PFSK-1 (cell line): Measurements from ENCODE around the gene ATP1B3.

ENCODE experiments used
- POLR2AphosphoS5 ChIP-seq: IDR thresholded peaks from 2 replicates; pipeline ENCODE4 v1.6.1; 2012; ENCODE audit warnings: low read depth, mild to moderate bottlenecking, control low read depth, low read length, moderate library complexity
- SIN3A ChIP-seq: IDR thresholded peaks from 2 replicates; pipeline ENCODE4 v1.6.1; 2012; ENCODE audit warnings: mild to moderate bottlenecking, low read length, moderate library complexity, borderline replicate concordance; ENCODE audit not compliant: insufficient read depth

GRCh38 chr3:141870091-141870687 is 6.3 kb upstream of the ATP1B3 start:
- TF ChIP-seq POLR2AphosphoS5, result no peak
- no peak for TF ChIP-seq SIN3A
